NCI-H2081 treated with DMSO at 0.1 percent for 48 hours (cell line): ENCODE data around the gene CNGB1.
"Not testable (repeated sequence)": the region's sequence is repeated elsewhere in the genome, so short reads cannot be mapped to it uniquely, and the experiment has no call there.

Experiments used
- DNase-seq: peaks from one replicate; lab custom pipeline; 2025; lab: John Stamatoyannopoulos, UW

The CNGB1 gene

DNA sequence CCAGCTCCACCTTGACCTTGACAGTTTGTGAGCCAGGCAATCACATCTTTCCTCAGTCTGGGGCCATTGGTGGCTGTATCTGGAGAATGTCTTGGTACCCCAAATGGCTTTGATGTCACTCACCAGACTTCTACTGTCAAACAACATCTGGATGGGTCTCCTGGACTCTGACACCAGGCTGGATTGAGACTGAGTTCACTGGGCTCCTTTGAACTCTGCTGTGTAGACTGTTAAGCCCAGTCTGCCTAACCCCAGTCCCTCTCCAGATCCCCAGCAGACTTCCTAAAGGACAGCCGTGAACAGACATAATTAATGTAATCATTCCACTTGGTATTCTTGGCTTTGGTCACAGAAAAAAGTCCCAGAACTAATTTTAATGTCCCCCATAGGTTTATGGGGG is 84.5 kb downstream of the CNGB1 start:
- no peak for DNase-seq

DNA sequence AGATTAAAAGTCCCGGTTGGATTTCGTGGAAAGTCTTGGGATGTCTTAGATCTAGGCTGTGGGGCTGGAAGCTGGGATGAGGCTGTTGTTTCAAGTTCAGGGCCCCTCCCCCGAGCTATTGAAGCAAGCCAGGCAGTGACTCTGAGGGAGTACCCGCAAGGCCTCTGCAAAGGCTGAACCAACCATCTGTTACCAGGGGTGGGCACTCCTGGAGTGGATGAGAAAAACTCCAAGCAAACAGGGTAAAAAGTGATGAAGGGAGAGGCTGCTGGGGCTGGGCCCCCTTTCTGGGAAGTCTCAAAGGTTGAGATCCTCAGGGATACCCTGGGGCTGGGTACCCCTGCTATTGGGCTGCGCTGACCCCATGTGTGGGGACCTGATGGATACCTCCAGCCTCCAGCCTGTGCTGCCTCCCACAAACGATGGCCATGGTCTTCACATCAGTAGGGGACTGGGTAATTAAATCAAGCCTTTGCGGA is 86.2 kb downstream of the CNGB1 start:
- DNase-seq = no peak

GRCh38 chr16:57883953-57884654 is 86.8 kb downstream of the CNGB1 start:
- DNase-seq = no peak

DNA sequence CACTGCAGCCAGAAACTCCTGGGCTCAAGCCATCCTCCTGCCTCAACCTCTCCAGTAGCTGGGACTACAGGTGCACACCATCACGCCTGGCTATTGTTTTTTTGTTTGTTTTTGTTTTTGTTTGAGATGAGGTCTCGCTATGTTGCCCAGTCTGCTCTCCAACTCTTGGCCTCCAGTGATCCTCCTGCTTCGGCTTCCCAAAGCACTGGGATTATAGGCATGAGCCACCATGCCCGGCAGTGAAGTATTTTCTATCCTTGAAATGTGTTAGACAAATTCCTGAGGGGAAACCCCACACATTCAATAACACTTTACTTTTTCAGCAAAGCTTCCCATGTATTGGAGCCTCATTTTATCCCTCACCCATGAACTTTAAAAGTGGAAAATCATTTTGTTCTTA is 87.4 kb downstream of the CNGB1 start:
- DNase-seq = no peak

DNA sequence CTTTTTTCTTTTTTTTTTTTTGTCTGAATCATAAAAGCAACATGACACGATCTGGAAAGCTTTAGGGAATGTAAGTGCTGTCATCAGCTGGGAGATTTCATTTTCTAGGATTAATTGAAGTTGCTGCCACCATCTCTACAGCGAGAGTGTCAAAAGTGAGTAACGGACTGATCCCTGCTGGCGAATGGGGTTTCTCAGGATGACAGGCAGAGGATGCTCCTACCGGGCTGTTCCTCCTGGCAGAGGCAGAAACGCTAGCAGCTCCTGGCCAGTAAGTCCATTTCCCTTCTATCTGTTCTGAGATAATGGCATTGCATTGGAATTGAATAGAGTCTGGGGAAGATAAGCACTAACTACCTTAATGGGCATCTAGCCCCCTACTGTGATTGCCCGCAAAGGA is 88.1 kb downstream of the CNGB1 start:
- DNase-seq = no peak

GRCh38 chr16:57882206-57882605 is 88.7 kb downstream of the CNGB1 start:
- no peak for DNase-seq

DNA sequence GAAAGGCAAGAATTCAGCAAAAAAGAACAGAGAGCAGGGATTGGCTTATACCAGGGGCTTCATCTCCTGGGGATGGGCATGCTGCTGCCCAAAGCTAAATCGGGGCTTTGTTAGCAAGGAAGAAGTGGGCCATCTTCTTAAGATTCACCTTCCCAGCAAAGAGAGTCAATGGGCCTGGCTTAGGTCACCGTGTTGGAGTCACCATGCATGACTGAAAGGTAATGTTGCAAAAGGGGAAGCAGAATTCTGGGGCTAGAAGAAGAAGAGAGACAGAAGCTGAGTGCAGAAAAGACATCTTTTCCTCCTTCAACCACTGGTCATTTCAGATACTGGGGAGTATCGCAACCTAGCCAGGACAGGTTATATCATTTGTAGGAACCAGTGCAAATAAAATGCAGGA is 92.3 kb downstream of the CNGB1 start:
- no peak for DNase-seq

GRCh38 chr16:57876210-57876609 is 94.7 kb downstream of the CNGB1 start:
- DNase-seq = no peak

GRCh38 chr16:57875347-57875746 is 95.6 kb downstream of the CNGB1 start:
- no peak for DNase-seq

GRCh38 chr16:57873218-57873617 is 97.7 kb downstream of the CNGB1 start:
- DNase-seq = no peak

DNA sequence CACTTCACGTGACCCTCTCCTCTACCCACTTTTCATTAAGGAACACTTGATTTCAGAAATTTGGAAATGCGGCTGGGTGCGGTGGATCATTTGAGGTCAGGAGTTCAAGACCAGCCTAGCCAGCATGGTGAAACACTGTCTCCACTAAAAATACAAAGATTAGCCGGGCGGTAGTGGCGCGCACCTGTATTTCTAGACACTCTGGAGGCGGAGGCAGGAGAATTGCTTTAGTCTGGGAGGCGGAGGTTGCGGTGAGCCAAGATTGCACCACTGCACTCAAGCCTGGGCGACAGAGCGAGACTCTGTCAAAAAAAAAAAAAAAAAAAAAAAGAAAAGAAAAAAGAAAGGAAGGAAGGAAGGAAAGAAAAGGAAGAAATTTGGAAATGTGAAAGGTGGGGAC is 98.2 kb downstream of the CNGB1 start:
- not testable (repeated sequence) for DNase-seq

DNA sequence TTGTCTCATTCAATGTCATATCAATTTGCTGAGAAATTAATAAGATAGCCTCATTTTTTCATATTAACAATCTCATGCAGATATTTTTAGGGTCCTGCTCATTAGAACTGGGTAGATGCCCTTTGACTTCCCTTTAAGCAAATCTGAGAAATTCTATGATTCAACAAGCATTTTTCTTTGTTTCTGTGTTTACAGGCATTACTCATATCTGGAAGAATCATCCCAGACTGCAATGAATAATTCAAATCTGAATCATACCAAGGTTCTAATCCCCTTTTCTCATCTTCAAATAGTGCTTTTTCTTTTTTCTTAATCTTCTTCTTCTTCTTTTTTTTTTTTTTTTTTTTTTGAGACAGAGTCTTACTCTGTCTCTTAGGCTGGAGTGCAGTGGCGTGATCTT is 99.5 kb downstream of the CNGB1 start:
- no peak for DNase-seq

DNA sequence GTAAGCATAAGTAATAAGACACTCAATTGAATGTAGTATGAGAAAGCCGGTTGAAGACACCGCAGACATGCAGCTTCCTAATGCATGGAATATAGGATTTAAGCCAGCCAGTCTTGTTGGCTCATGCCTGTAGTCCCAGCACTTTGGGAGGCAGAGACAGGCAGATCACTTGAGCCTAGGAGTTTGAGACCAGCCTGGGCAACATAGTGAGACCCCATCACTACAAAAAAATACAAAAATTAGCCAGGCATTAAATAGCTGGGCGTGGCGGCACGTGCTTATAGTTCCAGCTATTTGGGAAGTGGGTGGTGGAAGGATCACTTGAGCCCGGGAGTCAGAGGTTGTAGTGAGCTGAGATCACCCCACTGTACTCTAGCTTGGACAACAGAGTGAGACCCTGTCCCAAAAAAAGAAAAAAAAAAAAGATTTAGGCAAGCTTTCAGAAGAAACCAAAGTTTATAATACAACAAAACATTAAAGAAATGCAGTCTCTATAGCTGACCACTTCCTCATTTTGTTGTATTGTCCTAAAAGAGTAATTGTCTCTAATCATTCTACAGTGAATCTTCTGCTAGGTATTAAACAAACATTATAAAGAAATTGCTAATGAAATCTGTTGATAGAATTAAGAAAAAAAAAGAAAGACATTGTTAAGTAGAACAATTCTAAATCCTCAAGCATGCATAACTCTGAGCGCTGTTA is 100.0 kb downstream of the CNGB1 start:
- DNase-seq = no peak

GRCh38 chr16:57868913-57869520 is 101.9 kb downstream of the CNGB1 start:
- no peak for DNase-seq

GRCh38 chr16:57867000-57867561 is 103.8 kb downstream of the CNGB1 start:
- DNase-seq = no peak

DNA sequence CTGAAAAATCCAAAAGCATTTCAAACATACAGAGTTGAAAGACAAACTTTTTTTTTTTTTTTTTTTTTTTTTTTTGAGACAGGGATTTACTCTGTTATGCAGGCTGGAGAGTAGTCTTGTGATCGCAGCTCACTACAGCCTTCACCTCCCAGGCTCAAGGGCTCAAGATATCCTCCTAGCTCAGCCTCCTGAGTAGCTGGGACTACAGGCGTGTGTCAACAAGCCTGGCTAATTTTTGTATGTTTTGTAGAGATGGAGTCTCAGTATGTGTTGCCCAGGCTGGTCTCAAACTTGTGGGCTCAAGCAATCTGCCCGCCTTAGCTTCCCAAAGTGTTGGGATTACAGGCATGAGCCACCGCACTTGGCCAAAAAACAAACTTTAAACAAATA is 104.4 kb downstream of the CNGB1 start:
- DNase-seq = no peak

- DNase-seq = no peak
Observed at GRCh38 chr16:57865746-57866528, 105.0 kb downstream of the CNGB1 start.

DNA sequence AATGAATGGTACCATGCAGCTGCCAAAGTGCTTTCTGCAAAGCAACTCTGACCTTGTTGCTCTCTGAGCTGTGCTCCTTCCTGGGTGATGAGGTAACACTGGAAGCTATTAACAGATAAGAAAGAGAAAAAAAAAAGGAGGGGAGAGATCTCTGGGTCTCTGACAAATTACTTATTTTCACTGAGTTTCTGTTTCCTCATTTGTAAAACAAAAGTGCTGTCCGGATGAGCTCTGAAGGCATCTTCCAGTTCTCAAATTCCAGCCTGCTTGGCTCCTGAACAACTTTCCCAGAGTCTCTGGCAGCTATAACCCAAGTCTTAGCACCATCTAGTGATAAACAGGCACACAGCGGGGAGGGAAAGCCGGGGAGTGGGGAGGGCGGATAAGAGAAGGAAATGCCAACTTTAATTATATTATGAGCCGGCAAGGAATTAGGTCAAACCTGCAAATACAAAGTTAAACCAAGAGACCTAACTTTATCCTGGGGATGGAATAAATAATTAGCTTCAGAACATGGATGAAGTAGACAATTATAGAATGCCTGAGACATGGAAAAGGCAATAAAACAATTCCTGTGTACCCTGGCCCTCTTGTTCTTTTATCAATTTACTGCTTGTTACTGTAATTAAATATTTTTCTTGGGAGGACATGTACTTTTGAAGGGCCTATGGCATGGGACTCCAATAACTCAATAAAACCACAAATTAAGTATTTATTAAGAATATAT is 107.3 kb downstream of the CNGB1 start:
- DNase-seq = no peak

GRCh38 chr16:57862698-57863433 is 108.1 kb downstream of the CNGB1 start:
- no peak for DNase-seq

DNA sequence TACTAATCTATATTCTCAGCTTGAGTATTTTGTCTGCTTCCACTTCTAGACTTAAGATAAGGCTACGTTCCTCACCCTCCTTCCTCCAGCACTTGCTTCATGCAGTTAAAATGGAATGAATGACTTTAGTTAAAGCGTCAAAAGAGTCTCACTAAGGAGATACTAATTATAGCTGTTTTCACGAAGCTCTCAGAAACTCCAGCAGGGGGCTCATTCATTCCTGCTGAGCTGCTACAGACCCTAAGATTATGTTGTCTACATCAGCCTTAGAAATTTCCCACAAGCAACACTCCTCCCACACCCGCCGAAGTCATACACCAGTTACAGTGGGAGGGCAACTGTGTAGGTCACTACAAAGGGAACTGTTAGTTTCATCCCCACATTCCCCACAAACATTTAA is 111.6 kb downstream of the CNGB1 start:
- no peak for DNase-seq

- no peak for DNase-seq
Observed at GRCh38 chr16:57858635-57859034, 112.3 kb downstream of the CNGB1 start.
